ENCODE measurements around the gene C12orf57.

Gene C12orf57

DNA sequence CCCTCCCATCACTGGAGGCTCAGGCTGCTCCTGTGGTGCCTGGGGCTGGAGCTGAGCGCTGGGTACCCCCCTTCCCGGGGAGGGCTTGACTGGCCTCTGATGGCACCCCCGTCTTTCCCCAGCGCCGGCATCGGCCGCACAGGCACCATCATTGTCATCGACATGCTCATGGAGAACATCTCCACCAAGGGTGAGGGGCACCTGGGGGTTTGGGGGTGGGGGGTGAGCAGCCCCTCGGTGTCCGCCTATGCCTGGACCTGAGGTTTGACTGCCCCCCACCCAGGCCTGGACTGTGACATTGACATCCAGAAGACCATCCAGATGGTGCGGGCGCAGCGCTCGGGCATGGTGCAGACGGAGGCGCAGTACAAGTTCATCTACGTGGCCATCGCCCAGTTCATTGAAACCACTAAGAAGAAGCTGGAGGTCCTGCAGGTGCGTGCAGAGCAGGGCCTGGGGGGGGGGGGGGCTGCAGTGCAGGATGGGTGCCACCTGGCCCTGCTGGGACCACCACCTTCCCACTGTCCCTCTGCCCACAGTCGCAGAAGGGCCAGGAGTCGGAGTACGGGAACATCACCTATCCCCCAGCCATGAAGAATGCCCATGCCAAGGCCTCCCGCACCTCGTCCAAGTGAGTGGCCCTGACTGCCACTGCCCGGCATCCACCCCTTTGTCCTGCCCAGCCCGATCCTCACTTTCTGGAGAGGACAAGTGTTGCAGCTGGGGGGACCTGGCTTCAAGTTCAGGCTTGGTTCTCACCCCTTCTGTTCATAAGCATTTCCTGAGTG, 16.2 kb downstream of the C12orf57 start:
- DNase-seq: no peak
- Mint-ChIP-seq H3K36me3 (ENCODE audit: low read depth) (peaks cover 87% of the 10 kb centered on the region), H3K4me1 (ENCODE audit: low read depth) (peaks cover 96% of the 10 kb centered on the region), H3K4me3 (peak overlapping the region; percentile 99), H3K9me3 (no peaks in the 10 kb centered on the region), H3K27ac (peak overlapping the region; percentile 99), H3K27me3 (no peaks in the 10 kb centered on the region)

DNA sequence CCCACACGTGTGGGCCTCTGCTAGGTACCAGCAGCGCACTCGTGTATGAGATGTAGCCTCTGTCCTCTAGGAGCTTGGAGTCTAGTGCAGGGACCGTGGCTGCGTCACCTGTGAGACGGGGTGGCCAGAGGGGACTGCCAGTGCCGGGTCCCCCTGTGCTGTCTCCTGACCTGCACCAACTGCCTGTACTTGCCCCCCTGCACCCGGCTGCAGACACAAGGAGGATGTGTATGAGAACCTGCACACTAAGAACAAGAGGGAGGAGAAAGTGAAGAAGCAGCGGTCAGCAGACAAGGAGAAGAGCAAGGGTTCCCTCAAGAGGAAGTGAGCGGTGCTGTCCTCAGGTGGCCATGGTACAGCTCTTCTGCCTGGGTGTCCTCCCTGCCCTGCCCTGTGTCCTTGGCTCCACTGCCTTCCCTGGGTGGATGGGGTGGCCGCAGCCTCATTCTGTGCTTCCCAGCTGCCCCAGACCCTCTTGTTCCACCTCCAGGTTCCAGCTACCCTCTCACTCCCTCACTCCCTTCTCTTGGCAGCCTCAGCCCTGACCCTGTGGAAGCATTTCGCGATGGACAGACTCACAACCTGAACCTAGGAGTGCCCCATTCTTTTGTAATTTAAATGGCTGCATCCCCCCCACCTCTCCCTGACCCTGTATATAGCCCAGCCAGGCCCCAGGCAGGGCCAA, 16.9 kb downstream of the C12orf57 start:
- no peaks in the 10 kb centered on the region for H3K27me3 Mint-ChIP-seq
- peaks cover 87% of the 10 kb centered on the region for H3K36me3 Mint-ChIP-seq (ENCODE audit: low read depth)
- DNase-seq: peak; percentile 62
- H3K4me3 Mint-ChIP-seq: peak overlapping the region; percentile 99
- H3K4me1 Mint-ChIP-seq (ENCODE audit: low read depth): peaks cover 96% of the 10 kb centered on the region
- no peaks in the 10 kb centered on the region for H3K9me3 Mint-ChIP-seq
- peak overlapping the region; percentile 99 for H3K27ac Mint-ChIP-seq

DNA sequence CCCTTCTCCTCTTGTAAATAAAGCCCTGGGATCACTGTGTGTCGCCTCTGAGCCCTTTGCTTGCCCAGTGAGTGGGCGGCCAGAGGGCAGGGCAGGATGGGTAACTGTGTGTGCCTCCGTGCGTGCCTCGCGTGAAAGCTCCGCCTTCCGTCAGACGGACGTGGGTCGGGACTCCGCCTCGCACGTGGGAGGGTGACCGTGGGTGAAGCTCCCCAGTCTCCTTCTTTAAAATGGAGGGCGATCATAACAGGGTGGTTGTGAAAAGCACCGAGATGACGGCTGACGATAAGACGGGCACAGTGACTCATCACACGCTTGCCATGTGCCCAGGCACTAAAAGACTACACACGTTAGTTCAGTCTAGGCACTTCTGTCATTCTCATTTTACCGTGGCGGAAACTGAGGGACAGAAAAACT, 17.5 kb downstream of the C12orf57 start:
- peaks cover 95% of the 10 kb centered on the region for H3K4me1 Mint-ChIP-seq (ENCODE audit: low read depth)
- H3K27ac Mint-ChIP-seq: peak overlapping the region; percentile 99
- H3K9me3 Mint-ChIP-seq: no peaks in the 10 kb centered on the region
- H3K27me3 Mint-ChIP-seq: no peaks in the 10 kb centered on the region
- peak overlapping the region; percentile 99 for H3K4me3 Mint-ChIP-seq
- peaks cover 87% of the 10 kb centered on the region for H3K36me3 Mint-ChIP-seq (ENCODE audit: low read depth)
- DNase-seq: peak; percentile 95

- Mint-ChIP-seq H3K36me3 (ENCODE audit: low read depth) (peaks cover 87% of the 10 kb centered on the region), H3K27ac (peak overlapping the region; percentile 99), H3K27me3 (no peaks in the 10 kb centered on the region), H3K4me1 (ENCODE audit: low read depth) (peaks cover 93% of the 10 kb centered on the region), H3K9me3 (no peaks in the 10 kb centered on the region), H3K4me3 (peak overlapping the region; percentile 99)
- peak; percentile 84 for DNase-seq
Observed at GRCh38 chr12:6961695-6962284, 18.0 kb downstream of the C12orf57 start.

DNA sequence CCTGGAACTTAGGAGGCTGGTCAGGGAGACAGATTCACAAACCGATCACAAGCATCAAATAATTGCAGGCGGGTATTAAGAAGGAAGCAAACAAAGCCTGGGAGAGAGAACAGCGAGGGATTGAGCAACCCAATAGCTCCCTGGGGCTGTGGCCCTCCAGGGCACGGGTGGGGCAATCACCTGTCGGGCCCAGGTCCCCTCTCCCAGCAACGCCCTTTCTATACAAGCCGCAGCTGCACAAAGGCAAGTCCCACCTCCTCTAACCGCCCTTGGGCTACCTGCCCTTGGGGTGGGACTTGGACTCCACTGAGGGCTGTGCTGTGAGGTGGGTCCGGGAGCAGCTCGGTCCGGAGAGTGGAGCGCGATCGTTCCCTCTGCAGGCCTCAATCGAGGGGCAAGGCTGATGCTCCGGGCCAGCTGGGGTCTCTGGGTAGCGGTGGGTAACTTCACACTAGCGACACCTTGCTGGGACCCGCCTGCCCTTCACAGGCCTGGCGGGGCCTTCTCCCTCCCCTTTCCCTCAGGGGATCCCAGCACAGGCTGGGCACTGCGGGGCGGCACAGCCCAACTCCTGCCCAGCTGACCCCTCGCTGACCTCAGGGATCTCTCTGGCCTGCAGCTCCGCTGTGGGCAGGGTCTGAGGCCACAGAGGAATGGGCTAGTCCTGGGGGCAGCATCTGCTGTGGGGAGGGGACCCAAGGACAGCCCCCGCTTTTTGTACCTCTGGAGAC, 18.6 kb downstream of the C12orf57 start:
- H3K4me3 Mint-ChIP-seq: peak overlapping the region; percentile 99
- DNase-seq: peak; percentile 59
- no peaks in the 10 kb centered on the region for H3K27me3 Mint-ChIP-seq
- H3K27ac Mint-ChIP-seq: peak overlapping the region; percentile 99
- H3K36me3 Mint-ChIP-seq (ENCODE audit: low read depth): peaks cover 87% of the 10 kb centered on the region
- H3K4me1 Mint-ChIP-seq (ENCODE audit: low read depth): peaks cover 91% of the 10 kb centered on the region
- H3K9me3 Mint-ChIP-seq: no peaks in the 10 kb centered on the region

DNA sequence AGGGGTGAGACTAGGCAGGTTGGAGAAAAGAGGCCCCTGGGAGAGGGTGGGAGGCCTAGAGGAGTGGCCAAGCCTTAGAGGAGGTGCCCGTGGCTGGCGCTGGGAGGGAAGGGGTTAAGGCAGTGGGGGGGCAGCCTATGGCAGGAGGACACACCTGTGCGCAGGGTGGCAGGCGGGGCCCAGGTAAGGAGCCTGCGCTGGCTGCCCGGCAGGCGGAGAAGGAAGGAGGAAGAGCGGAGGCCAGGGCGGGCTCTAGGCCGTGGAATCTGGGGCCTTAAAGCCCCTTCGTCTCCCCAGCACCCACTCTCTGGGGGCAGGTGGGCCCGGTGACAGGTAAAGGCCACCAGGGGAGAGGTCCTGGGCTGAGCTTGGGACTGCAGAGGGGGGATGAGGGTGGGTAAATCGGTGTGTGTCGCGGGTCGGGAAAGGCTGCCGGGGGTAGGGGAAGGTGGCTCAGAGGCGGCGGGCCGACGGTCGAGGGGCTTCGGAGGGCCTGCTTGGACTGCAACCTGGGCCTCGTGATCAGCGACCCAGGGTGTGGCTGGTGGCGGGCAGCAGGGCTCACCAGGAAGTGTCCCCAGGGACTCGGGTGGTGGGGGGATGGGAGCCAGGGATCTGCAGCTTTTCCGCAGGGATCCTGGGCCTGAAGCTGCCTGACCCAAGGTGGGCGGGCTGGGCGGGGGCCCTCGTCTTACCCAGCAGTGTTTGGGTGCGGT, 19.4 kb downstream of the C12orf57 start:
- H3K36me3 Mint-ChIP-seq (ENCODE audit: low read depth): peaks cover 87% of the 10 kb centered on the region
- no peak for DNase-seq
- H3K9me3 Mint-ChIP-seq: no peaks in the 10 kb centered on the region
- H3K27ac Mint-ChIP-seq: peak overlapping the region; percentile 100
- peaks cover 91% of the 10 kb centered on the region for H3K4me1 Mint-ChIP-seq (ENCODE audit: low read depth)
- no peaks in the 10 kb centered on the region for H3K27me3 Mint-ChIP-seq
- H3K4me3 Mint-ChIP-seq: peak overlapping the region; percentile 31

DNA sequence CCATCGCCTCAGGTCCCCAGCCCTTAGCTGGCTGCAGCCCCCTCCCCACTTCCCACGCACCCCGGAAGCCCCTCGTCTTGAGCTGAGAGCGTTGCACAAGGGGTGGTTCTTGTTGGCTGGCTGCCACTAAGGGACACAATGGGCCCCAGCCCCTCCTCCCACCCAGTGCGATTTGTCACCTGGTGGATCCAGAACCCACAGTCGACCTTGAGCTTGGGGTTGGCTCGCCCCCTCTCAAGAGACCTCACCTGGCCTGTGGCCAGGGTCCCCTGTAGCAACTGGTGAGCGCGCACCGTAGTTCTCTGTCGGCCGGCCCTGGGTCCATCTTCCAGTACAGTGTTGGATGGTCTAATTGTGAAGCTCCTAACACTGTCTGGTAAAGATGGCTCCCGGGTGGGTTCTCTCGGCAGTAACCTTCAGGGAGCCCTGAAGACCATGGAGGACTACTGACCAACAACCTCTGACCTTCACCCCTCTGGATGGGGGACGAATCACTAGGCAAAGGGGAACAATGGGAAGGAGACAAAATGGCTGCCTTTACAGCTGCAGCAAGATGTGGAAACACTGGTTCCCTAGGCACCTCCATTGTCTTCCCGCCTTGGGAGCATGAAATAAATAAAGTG, 20.1 kb downstream of the C12orf57 start:
- no peak for DNase-seq
- H3K27me3 Mint-ChIP-seq: no peaks in the 10 kb centered on the region
- H3K4me3 Mint-ChIP-seq: no peak overlapping the region
- H3K27ac Mint-ChIP-seq: peak overlapping the region; percentile 100
- H3K9me3 Mint-ChIP-seq: no peaks in the 10 kb centered on the region
- H3K36me3 Mint-ChIP-seq (ENCODE audit: low read depth): peaks cover 87% of the 10 kb centered on the region
- H3K4me1 Mint-ChIP-seq (ENCODE audit: low read depth): peaks cover 91% of the 10 kb centered on the region

- H3K36me3 Mint-ChIP-seq (ENCODE audit: low read depth): peaks cover 87% of the 10 kb centered on the region
- H3K27me3 Mint-ChIP-seq: no peaks in the 10 kb centered on the region
- no peaks in the 10 kb centered on the region for H3K9me3 Mint-ChIP-seq
- H3K4me1 Mint-ChIP-seq (ENCODE audit: low read depth): peaks cover 89% of the 10 kb centered on the region
- no peak for DNase-seq
- peak overlapping the region; percentile 100 for H3K27ac Mint-ChIP-seq
- H3K4me3 Mint-ChIP-seq: peak overlapping the region; percentile 37
Observed at GRCh38 chr12:6964605-6965025, 20.8 kb downstream of the C12orf57 start.

GRCh38 chr12:6965026-6965661, 21.3 kb downstream of the C12orf57 start:
- peaks cover 84% of the 10 kb centered on the region for H3K4me1 Mint-ChIP-seq (ENCODE audit: low read depth)
- no peaks in the 10 kb centered on the region for H3K27me3 Mint-ChIP-seq
- peaks cover 87% of the 10 kb centered on the region for H3K36me3 Mint-ChIP-seq (ENCODE audit: low read depth)
- H3K4me3 Mint-ChIP-seq: peak overlapping the region; percentile 37
- DNase-seq: peak; percentile 89
- H3K9me3 Mint-ChIP-seq: no peaks in the 10 kb centered on the region
- peak overlapping the region; percentile 100 for H3K27ac Mint-ChIP-seq

- peaks cover 86% of the 10 kb centered on the region for H3K36me3 Mint-ChIP-seq (ENCODE audit: low read depth)
Observed at GRCh38 chr12:6965714-6966113, 21.9 kb downstream of the C12orf57 start.

DNA sequence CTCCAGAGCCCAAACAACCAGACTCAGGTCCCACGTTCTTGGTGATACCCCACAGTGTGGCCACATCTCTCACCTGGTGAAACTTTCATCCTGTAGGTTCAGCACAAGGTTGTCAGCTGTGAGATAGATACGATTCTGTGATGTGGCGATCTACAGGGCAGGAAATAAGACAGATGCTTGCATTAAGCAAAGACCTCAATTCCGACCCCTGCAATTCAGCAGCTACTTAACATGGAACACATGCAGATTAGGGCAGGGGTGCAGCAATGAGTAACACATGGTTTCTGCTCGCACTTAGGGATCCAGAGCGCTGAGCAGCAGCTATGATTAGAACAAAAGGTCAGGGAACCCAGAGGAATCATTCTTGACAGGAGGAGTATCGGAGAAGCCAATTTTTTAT, 22.5 kb downstream of the C12orf57 start:
- Mint-ChIP-seq H3K36me3 (ENCODE audit: low read depth) (peaks cover 86% of the 10 kb centered on the region), H3K4me1 (ENCODE audit: low read depth) (peaks cover 71% of the 10 kb centered on the region), H3K27me3 (no peaks in the 10 kb centered on the region), H3K4me3 (peak overlapping the region; percentile 53), H3K9me3 (no peaks in the 10 kb centered on the region), H3K27ac (peak overlapping the region; percentile 100)
- no peak for DNase-seq

More at GRCh38 chr12:6965714-6966113, 21.9 kb downstream of the C12orf57 start:
- peaks cover 78% of the 10 kb centered on the region for H3K4me1 Mint-ChIP-seq (ENCODE audit: low read depth)
- DNase-seq: no peak
- no peaks in the 10 kb centered on the region for H3K27me3 Mint-ChIP-seq
- peak overlapping the region; percentile 100 for H3K27ac Mint-ChIP-seq
- no peaks in the 10 kb centered on the region for H3K9me3 Mint-ChIP-seq
- H3K4me3 Mint-ChIP-seq: peak overlapping the region; percentile 30

DNA sequence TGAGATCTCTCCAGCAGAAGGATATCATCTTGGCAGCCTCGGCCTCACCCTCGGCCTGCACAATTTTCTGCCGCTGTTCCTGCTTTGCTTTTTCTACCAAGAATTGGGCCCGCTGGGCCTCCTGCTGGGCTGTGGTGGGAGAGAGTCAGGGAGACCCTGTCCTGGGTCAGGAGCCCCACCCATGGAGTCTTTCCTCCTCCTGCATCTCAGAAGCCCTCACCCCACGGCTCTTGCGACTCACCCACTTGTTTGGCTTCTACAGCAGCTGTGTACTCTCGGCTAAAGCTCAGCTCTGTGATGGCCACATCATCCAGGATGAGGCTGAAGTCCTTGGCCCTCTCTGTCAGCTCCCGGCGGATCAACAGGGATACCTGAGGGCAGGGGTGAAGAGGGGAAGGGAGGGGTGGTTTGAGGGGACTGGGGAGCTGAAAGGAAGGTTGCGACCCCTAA, 23.9 kb downstream of the C12orf57 start:
- H3K36me3 Mint-ChIP-seq (ENCODE audit: low read depth): peaks cover 90% of the 10 kb centered on the region
- no peaks in the 10 kb centered on the region for H3K9me3 Mint-ChIP-seq
- H3K27ac Mint-ChIP-seq: peak overlapping the region; percentile 100
- H3K4me1 Mint-ChIP-seq (ENCODE audit: low read depth): peaks cover 69% of the 10 kb centered on the region
- peak; percentile 27 for DNase-seq
- no peaks in the 10 kb centered on the region for H3K27me3 Mint-ChIP-seq
- H3K4me3 Mint-ChIP-seq: peak overlapping the region; percentile 100

DNA sequence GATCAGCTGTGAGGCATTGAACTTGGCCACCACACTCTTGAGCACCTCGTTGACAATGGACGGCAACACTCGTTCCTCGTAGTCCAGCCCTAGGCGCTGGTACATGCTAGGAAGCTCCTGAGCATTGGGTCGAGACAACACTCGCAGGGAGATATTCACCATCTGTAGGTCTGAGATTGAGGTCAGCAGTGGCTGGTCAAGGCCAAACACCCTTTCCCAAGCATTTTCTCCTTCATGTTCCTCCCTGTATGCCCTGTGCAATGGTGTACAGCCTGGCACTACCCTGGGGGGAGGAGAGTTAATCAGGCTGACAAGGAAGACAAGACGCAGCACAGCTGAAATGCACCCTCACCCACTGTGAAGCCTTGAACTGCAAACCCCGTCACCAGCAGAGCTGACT, 24.6 kb downstream of the C12orf57 start:
- peaks cover 70% of the 10 kb centered on the region for H3K4me1 Mint-ChIP-seq (ENCODE audit: low read depth)
- H3K36me3 Mint-ChIP-seq (ENCODE audit: low read depth): peaks cover 97% of the 10 kb centered on the region
- H3K4me3 Mint-ChIP-seq: peak overlapping the region; percentile 100
- H3K27ac Mint-ChIP-seq: peak overlapping the region; percentile 100
- no peaks in the 10 kb centered on the region for H3K27me3 Mint-ChIP-seq
- DNase-seq: peak; percentile 21
- no peaks in the 10 kb centered on the region for H3K9me3 Mint-ChIP-seq

Measured in activated T-cell treated with anti-CD3 and anti-CD28 coated beads, Interleukin-2, amount 50 U/mL, for 24 hours (primary cell).